GM21576 (cell line): Measurements from ENCODE around the gene LRRC66.

ENCODE experiments used
- ATAC-seq: cut with Tn5 transposase; IDR thresholded peaks from one replicate; pipeline ENCODE4 v1.9.1; 2021; ENCODE audit warnings: mild to moderate bottlenecking, moderate library complexity; ENCODE audit not compliant: unreplicated experiment

The LRRC66 gene, protein sequence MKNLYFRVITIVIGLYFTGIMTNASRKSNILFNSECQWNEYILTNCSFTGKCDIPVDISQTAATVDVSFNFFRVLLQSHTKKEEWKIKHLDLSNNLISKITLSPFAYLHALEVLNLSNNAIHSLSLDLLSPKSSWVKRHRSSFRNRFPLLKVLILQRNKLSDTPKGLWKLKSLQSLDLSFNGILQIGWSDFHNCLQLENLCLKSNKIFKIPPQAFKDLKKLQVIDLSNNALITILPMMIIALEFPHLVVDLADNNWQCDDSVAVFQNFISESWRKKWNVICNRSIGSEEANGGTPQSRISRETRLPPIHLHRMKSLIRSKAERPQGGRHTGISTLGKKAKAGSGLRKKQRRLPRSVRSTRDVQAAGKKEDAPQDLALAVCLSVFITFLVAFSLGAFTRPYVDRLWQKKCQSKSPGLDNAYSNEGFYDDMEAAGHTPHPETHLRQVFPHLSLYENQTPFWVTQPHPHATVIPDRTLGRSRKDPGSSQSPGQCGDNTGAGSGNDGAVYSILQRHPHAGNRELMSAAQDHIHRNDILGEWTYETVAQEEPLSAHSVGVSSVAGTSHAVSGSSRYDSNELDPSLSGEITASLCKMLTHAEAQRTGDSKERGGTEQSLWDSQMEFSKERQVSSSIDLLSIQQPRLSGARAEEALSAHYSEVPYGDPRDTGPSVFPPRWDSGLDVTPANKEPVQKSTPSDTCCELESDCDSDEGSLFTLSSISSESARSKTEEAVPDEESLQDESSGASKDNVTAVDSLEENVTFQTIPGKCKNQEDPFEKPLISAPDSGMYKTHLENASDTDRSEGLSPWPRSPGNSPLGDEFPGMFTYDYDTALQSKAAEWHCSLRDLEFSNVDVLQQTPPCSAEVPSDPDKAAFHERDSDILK

DNA sequence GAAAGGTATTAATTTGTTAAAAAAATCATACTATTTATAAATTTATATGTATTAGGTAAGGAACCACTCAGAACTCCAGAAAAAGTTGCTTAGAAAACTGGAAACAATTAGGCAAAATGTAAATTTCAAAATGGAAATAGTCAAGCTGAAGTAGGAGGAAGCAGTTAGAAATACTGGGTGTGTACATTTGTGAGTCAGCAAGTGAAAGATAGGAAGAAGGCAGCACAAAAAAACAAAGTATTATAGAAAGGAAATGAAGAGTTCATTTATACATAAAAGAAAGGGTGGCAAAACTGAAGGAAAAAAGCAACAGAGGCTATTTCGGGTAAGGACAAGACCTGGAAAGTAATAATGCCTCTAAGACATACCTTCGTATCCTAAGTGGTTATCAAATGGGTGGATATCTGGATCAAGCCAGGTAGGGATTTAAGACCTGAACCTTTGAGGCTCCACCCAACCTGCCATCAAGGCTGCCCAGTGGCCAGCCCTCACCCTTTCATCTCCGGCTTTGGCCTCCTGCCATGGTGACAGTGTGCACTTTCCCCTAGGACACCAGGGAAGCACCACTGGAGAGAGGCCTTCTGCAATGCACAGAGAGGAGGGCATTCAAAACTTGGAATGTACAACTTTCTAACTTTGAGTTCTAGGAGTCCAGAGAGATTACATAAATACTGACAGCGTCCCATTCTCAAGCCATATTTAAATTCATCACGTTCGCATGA is at the start of gene LRRC66:
TSS of gene LRRC66 (minus strand) at position 428 of the 722 bp plus-strand sequence. CDS start 2,750 bp downstream, outside the sequence.
- ATAC-seq, result no peak

DNA sequence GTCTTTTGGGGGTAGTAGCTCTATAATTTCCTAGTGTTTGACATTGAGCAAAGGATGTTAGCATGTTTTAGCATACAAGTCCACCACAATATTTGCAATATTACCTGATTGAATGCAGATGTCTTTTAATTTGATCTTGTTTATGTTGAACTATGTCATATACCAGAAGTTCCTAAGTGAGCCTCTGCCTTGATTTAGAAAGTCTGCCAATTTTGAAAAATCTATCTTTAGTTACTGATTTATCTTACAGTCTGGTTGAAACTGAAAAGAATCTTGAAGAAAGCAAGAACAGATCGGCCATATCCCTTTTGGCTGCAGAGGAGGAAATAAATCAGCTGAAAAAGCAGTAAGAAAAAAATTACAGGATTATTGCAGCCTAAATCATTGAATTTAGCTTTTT is 49.4 kb upstream of the LRRC66 start:
- ATAC-seq, result no peak

DNA sequence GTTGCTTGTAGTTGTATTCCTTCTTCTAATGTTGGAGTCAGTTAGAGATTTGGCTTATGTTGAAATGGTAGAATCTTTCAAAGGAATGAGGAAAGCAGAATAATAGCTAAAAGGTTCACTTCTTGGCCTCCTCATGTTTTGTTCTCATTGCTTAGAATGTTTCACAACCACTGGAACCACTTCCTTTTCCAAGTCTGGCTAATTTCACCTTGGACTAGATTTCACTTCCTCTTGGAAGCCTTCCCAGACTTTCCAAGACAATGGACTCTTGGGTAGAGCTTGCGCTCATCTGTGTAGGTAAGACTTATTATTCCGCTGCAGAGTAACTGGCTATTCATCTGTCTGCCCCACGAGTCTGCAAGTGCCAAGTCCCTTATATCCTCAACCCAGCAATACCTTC is 39.2 kb upstream of the LRRC66 start:
- no peak for ATAC-seq

DNA sequence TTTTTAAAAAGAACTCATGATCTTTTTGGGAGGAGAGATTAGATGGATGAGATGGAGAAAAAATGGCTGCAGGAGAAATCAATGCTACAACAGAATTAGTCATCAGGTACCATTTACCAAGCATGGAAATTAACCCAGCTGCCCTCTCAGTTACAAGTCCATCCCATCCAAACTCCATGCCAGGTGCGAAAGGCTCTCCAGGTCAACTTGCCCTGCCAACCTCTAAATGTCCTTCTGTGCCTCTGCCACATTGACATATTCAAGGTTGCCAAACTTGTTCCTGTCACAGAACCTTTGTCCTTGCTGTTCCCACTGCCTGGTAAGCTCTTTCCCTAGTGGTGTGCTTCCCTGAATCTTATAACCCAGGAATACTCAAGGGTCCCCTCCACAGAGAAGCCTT is 38.1 kb upstream of the LRRC66 start:
- no peak for ATAC-seq

DNA sequence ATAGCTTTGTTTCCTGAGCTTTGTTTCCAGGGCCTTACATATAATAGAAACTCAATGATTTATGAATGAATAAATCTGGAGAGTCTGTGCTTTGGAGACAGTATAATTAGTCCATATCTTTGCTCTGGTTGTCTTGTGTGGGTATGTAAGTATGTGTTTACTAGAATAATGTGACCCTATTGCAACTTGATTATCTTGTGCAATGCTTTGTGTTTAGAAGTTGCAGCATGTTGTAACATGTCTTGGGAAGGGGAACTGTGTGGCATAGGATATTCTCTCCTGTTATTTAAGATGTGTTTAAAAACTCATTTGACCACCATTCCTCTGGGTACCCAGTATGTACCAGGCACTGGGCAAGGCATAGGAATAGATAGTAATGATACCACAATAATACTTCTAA is 37.0 kb upstream of the LRRC66 start:
- no peak for ATAC-seq

DNA sequence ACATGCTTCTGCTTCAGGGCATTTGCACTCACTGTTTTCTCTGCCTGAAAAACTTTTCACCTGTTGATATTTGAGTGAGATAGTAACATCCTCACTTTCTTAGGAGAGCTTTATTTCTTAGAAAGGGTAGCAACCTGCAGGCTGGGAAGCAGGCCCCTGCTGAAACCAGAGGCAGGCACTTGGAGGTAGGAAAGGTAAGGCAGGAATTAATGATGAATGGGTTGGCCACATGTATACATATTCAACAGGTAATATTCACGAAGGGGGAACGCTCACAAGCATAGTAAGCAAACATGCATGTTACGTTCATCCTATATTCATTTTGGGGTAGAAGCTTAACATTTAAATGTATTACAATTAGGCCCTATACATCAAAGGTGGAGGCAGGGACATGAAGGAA is 34.1 kb upstream of the LRRC66 start:
- no peak for ATAC-seq

DNA sequence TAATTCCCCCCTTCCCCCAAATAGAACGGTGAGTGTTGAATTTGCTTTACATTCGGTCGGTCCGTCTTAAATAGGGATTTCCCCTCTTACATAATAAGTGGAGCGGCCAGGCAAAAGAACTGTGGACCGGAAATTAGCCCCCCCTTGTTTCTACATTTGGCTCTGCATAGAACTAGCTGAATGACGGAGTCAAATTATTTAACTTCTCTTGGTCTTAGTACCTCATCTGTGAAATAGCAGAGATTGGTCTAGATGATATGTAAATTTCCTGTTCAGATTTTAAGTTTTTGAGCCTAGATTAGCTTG is 32.3 kb upstream of the LRRC66 start:
- ATAC-seq, result peak; percentile 65

DNA sequence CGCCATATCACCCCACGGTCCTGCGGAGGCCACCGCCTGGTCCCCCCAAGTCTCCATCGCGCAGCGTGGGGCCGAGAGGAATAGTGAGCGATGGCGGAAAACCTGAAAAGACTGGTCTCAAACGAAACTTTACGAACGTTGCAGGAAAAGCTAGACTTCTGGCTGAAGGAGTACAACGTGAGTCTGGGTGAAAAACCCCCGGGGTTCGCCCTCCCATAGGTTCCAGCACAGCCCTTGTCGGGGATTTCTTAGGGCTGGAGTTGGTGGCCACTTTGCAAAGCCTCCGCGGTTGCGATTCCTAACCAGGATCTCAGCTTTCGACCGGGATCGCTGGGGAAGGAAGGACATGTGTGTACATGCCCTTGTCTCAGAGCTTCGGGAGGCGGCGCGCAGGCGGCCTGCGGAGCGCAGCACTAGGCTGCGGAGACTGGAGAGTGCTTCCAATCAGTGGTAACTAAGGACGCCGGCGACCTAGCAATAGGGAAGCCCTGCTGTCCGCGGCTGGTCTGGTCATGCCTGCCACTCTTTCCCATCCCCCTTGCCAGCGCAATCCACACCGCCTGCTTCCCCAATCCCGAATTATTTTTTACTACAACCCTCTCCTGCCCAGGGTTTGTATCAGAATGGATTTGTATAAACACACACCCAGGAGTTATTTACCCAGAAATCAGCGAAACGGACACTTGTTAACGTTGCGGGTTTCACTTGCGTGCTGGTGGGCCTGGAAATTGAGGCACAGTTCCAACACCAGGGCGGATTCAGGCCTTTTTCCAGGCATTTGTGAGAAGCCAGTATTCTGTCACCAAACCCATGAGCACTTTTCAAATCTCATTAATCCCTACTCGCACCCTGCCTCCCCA is 31.7 kb upstream of the LRRC66 start:
- peak; percentile 56 for ATAC-seq

DNA sequence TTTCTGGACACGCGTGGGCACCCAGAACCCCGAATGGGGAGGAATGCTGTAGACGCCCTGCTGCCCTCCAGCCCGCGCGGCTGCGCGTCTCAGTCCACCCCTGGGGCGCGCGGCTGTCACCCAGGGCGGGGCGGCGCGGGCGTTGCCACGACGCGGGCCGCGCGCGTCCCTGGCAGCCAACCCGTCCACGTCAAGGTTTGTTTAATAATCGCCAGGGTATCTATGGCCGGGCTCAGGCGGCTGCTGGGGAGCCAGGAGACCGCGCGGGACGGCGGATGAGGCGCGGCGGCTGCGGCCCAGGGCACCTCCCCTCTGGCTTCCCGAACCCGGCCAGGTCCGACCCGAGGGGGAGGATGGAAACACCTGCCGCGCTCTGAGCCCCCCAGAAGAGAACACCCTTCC is 31.1 kb upstream of the LRRC66 start, which contains the start of gene SPATA18:
TSS of gene SPATA18 (plus strand) at position 92 of the 402 bp plus-strand sequence. CDS start 401 bp downstream, outside the sequence.
- ATAC-seq, result peak; percentile 37

DNA sequence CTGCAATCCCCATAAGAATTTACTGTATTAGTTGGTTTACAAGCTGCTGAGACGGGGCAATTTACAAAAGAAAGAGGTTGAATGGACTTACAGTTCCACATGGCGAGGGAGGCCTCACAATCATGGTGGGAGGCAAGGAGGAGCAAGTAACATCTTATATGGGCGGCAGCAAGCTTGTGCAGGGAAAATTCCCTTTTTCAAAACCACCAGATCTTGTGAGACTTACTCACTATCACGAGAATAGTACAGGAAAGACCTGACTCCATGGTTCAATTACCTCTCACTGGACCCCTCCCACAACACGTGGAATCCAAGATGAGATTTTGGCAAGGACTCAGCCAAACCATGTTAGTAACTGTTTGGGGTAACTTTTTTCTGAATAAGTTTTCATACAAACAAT is 29.1 kb upstream of the LRRC66 start:
- no peak for ATAC-seq

DNA sequence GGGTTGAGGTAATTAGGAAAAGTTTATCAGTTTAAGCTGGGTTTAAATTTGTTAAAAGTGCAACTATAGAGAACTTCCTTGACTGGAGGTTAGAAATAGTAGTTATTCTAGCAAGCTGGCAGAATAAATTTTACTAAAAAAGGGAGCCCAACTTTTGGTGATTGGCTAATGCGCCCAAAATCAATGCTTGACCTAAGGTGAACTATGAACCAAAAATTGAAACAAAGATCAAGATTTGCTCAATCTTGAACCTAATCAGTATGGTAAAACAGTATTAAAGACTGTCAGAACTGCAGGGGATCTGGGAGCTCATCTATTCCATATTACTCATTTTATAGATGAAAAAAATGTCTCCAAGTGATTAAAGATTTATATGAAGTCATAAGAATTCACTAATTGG is 24.9 kb upstream of the LRRC66 start:
- no peak for ATAC-seq

DNA sequence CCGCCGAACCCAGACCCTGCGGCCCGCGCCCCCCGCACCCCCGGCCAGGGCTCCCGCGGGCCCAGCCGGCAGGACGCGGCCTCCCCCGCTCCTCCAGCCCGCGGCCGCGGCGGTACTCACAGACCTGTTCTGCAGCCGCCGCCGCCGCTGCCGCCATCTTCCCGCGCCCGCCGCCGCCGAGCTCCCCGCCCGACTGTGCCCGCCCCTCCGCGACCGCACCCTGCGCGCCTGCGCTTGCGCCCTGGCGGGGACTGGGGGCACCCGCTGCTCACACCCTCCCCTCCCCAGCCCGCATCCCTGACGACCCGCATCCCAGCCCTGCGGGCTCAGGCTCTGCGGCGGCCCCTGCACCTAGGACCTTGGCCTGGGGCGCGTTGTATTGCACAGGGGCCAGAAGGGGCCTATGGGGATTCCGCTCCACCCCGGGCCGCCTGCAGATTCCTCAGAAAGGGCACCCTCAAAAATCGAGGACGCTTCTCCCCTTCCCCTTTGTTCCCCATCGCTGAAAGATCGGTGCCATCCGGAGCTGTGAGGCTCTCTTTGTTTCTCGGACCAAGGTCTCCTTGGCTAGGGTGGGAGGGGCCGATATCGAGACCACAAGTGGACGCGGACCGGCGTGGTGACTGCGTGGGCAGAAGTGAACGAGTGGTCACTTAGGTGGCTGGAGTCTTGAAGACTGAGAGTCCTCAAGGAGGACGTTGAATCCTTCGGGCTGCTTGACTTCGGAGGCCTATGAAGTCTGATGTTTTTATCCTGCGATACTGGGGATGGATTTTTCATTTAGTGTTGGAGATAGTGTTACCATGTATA is 18.1 kb upstream of the LRRC66 start, which contains the start of gene SGCB:
TSS of gene SGCB (minus strand) at position 197 of the 810 bp plus-strand sequence. CDS start at position 157, 40 bp downstream.
- ATAC-seq, result peak; percentile 86

DNA sequence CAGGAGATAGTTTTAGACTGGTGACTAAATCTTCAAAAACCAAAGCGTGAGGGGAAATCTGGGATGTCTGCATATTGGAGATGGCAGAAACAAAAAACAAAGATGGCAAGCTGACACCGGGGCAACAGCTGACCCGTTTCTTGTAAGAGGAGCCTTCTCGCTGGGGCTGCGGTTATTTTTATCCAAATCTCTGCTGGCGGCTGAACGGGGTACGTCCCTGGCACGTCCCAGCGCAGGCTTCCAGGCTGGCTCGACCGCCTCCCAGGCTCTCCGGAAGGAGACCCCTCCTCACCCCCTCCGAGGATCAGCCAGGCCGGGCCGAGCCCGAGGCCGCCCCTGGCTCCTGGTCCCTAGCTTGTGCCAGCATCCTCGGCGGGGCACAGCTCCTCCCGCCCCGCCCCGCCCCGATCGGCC is 17.5 kb upstream of the LRRC66 start:
- peak; percentile 46 for ATAC-seq

DNA sequence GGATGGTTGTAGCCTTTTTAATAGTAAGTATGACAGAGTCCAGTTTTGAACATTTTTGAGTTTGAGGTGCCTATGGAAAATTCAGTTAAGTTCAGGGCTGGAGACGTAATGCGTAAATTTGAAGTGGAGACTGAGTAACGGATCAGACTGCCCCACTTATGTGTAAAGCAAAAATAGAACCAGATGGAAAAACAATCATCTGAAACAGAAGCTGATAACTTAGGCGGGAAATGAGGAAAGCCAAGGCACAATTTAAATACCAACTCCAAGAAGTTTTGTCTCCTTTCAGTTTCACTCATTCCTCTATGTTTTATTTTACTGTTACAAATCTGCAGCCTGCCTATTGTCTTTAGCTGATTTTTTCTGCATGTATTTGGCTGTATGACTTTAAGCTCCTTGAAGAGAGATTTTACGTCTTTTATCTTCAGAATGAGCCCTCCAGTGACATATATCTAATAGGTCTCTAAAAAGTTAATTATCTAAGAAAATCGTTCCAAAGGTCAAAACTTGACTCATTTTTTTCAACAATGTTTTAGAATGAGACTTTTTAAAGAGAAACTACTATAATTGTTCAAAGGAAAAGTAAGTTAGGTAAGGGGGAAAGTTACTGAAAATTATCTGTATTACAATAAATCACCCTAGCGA is 16.8 kb upstream of the LRRC66 start:
- no peak for ATAC-seq

DNA sequence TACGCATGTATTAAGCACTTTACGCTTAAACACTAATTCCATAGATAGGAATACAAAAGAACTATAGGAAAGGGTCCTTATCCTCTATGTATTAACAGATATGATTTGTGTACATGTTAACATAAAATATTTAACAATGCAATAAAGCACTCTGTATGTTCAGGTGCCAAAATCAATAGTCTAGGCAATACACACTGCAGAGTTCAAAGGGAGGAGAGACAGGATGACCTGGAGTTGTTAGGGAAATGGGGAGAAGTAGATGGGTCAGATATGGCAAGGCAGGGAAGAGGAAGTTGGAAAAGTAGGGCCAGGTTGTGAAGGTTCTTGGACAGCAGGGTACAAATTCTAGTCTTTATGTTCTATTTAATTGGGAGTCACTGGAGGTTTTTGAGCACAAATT is 15.0 kb upstream of the LRRC66 start:
- no peak for ATAC-seq

DNA sequence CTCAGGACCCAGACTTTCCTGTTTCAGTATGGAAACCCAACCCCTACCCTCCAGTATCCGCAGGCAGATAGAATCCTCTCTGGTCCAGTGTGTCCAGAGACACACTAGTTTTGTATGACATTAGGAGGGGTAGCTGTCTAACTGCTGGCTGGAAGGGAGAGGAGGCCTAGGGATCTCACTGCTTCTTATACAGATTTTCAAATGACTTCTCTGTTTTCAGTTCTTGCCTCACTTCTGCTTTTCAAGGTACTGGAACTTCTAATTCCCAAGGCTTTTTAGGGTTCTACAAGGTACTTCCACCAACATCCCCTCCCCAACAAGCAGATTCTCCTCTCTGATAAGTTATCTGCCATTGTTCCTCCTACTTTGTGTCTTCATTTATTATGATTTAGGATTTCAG is 11.8 kb upstream of the LRRC66 start:
- no peak for ATAC-seq

DNA sequence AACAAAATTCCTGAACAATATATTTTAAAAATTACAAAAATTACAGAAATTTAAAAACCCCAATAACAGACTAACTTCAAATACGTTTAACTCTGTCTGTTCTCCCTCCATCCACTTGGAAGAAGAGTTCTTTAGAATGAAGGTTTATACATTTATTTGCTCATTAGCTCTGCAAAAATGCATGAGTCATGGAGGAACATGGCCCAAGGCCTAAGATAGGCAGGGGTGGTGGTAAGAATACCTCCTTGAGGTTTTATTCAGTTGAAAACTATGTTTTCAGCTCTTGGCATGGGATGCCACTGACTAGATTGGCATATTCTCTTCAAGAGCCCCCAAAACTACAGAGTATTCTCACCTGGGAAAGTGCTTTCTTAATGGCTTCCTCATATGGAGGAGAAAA is 8.8 kb upstream of the LRRC66 start:
- ATAC-seq, result no peak

DNA sequence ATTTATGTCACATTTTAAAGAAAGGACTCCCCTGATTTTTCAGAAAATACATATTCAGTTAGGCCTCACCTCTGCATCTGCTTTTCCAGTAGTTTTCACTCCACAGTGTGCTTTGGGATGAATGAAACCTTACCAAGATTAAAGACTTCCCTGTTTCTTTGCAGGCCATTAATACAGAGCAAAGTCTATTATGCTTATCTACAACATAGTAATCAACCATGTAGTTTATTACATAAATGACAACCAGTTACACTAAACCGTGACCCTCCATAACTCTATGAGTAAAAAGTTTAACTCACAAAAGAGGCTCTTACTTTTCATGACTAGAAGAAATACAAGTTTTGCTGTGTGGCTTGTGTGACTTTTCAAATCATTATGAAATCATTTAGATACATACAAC is 2.3 kb downstream of the LRRC66 start:
- no peak for ATAC-seq

DNA sequence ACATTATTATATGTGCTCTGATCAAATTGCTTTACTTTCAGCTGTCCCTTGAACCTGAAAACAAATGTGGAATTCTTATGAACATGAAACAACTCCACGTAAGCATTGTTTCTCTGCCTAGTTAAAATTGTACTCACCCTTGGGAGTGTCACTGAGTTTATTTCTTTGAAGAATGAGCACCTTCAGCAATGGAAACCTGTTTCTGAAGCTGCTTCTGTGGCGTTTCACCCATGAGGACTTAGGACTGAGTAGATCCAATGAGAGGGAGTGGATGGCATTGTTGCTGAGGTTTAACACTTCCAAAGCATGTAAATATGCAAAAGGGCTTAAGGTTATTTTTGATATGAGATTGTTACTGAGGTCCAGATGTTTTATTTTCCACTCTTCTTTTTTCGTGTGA is 3.2 kb downstream of the LRRC66 start:
- no peak for ATAC-seq
